ENCODE results near the gene MRPL19.

The MRPL19 gene

DNA sequence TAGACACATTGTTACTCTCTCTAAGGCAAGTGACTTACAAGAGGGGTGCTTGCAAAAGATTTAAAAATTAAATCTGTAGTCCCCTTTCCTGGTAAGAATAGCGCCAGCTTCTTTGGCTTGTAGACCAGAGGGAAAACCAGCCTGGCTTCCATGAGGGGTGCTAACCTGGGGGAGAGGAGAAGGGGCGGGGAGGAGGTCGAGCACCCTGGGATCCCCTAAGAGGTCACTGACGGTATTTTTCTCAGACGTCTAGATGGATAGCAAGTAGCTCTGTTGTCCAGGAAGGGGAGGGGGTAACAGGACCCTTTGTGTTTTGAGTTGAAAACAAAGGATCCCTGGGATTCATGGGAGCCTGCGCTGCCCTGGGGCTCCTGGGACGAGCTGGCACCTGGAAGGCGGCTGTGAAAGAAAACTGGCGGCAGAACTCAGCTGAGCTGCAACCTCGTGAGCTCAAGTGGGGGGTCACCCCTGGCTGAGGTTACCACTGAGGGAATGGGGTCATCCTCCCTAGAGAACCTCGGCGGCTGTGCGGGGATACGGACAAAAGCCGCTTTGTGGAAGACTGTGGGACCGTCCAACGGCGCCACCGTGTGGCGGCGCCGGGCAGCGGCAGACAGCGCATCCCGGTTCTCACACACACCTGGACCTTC lies 37.8 kb upstream of the MRPL19 start:
- Histone ChIP-seq H3K36me3 (ENCODE audit: insufficient read depth, low read length) (no peaks in the 10 kb centered on the region), H3K9ac (ENCODE audit: low read depth, low read length) (peak overlapping the region; percentile 52), H3K9me3 (ENCODE audit: control insufficient read depth, insufficient read depth, low read length) (no peaks in the 10 kb centered on the region), H3K4me1 (ENCODE audit: insufficient read depth, low read length) (peaks cover 18% of the 10 kb centered on the region; the same call in 1 of the 2 replicates)

DNA sequence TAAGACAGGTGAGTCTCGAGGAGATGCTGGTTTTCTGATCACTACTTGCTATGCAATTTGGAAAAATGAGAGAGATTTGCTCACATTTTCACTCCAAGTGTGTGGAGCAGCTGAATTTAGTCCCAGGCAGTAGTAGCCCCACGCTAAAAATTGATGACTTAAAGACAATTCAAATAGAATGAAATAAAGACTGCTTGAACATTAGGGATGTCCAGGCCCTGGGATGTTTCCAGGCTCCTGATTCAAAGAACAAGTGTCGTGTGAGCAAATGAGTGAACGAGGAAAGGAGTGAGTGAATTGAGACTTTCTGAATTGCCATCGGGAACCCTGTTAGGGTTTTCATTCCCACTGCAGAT lies 37.3 kb upstream of the MRPL19 start:
- no peaks in the 10 kb centered on the region for H3K36me3 ChIP-seq (ENCODE audit: insufficient read depth, low read length)
- no peaks in the 10 kb centered on the region for H3K9me3 ChIP-seq (ENCODE audit: control insufficient read depth, insufficient read depth, low read length)
- H3K9ac ChIP-seq (ENCODE audit: low read depth, low read length) = no peak overlapping the region
- H3K4me1 ChIP-seq (ENCODE audit: insufficient read depth, low read length) = peaks cover 18% of the 10 kb centered on the region; the same call in 1 of the 2 replicates

DNA sequence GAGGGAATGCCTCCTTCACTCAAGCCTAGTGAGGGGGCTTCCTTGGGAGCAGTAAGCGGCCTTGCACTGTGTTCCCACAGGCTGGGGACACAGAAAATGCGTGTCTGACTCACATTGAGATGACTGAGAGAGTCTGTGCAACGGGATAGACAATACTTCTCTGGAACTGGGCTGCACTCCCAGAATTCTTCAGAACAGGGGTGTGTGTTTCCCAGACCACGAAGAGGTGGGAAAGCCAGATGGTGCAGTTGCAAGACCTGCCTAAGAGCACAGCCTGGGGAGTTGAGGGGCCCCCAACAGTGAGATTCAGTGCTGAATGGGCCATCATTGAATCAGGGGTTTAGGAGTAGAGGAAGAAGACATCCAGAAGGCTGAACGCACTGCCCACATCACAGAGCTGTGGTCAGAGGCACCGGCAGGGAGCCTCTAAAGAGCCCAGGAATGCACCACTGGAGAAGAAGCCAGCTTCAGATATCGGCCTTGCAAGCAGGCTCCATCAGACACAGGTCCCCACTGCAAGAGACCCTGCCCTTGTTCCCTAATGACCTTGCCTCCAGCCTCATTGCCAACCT lies 36.6 kb upstream of the MRPL19 start:
- Histone ChIP-seq H3K4me1 (ENCODE audit: insufficient read depth, low read length) (peaks cover 18% of the 10 kb centered on the region; the same call in 1 of the 2 replicates), H3K36me3 (ENCODE audit: insufficient read depth, low read length) (no peaks in the 10 kb centered on the region), H3K9ac (ENCODE audit: low read depth, low read length) (no peak overlapping the region), H3K9me3 (ENCODE audit: control insufficient read depth, insufficient read depth, low read length) (no peaks in the 10 kb centered on the region)

DNA sequence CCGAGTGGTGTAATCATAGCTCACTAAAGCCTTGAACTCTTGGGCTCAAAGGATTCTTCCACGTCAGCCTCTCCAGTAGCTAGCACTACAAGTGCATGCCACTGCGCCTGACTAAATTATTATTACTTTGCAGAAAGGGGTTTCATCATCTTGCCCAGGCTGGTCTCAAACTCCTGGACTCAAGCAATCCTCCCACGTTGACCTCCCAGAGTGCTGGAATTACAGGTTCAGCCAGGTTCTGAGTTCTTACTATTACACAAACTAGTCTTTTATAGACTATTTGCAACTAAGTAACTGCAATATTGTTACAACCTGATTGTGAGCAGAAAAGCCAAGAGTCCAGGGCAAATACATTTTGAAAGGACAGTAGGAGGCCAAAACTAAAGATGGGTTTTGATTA lies 35.9 kb upstream of the MRPL19 start:
- Histone ChIP-seq H3K9ac (ENCODE audit: low read depth, low read length) (no peak overlapping the region), H3K4me1 (ENCODE audit: insufficient read depth, low read length) (peaks cover 18% of the 10 kb centered on the region; the same call in 1 of the 2 replicates), H3K36me3 (ENCODE audit: insufficient read depth, low read length) (no peaks in the 10 kb centered on the region), H3K9me3 (ENCODE audit: control insufficient read depth, insufficient read depth, low read length) (no peaks in the 10 kb centered on the region)

DNA sequence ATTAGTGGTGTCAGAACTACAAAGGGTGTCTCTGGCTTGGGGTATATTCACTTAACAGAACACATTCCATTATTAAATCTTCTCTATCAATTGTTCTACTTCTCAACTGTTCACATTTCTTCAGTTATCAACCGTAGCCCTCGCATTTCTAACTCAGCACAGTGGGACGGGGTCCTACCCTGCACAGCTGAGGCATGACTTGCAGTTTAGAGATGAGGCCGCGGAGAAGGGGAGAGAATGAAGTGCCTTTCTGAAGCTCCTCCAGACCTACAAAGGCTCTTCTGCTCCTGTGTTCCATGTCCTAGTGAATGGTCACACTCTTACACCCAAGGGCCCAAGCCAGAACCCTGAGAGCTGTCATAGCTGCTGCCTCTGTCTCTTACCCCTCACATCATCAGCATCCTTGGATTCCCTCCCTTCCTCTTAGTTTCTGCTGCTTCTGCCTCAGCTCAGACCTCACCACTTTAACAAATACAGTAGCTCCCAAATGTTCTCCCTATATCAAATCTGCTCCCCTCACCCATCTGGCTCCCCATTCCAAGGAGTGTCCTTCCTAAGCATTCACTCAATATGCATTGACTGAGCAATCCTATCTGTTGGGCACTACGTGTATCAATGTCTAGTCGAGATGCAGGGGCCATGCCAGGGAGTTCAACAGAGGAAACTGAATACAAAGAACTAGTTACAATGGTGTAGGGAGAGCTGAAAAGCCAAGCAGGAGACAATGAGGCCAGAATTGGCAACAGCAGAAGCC lies 34.3 kb upstream of the MRPL19 start:
- peaks cover 6% of the 10 kb centered on the region; the same call in 1 of the 2 replicates for H3K4me1 ChIP-seq (ENCODE audit: insufficient read depth, low read length)
- H3K9me3 ChIP-seq (ENCODE audit: control insufficient read depth, insufficient read depth, low read length) = no peaks in the 10 kb centered on the region
- no peak overlapping the region for H3K9ac ChIP-seq (ENCODE audit: low read depth, low read length)
- no peaks in the 10 kb centered on the region for H3K36me3 ChIP-seq (ENCODE audit: insufficient read depth, low read length)

DNA sequence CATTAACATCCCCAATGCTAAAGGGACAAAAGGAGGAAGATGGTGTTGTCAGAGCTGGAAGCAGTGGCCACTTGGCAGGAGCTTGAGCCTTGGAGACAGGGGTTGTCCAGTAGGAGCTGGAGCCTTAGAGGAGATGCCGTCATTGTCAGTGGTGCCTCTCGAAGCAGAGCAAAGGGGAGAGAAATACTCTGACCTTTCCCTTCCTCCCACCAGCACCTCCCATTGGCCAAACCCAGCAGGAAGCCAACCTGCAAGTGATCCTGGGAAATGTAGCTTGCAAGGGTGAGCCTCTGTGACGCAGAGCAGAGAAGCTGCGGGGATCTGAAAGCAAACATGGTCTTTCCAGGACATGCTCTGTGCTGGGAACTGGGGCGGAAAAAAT lies 33.7 kb upstream of the MRPL19 start:
- Histone ChIP-seq H3K9ac (ENCODE audit: low read depth, low read length) (no peak overlapping the region), H3K9me3 (ENCODE audit: control insufficient read depth, insufficient read depth, low read length) (no peaks in the 10 kb centered on the region), H3K4me1 (ENCODE audit: insufficient read depth, low read length) (peaks cover 6% of the 10 kb centered on the region; the same call in 1 of the 2 replicates), H3K36me3 (ENCODE audit: insufficient read depth, low read length) (no peaks in the 10 kb centered on the region)

DNA sequence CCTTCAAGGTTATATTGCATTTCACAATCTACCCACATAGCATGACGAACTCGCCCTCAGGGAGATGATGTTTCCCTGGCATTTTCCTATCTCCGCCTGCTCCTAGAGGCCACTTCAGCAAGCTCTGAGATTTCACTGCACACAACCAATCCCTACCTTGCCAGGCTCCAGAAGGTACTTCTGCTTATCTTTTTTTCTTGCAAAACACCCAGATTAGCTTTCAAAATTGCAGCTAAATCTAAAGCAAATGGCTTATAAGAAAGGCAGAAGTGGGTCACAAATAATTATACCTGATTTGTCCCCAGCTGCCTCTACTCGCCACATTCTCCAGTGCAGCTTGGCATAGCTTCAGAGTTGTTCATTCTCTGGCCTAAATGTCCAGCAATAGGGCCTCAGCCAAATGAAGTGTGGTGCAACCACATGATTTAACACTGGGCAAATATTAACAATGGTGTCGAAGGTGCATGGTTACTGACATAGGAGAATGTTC lies 32.4 kb upstream of the MRPL19 start:
- Histone ChIP-seq H3K9me3 (ENCODE audit: control insufficient read depth, insufficient read depth, low read length) (no peaks in the 10 kb centered on the region), H3K9ac (ENCODE audit: low read depth, low read length) (no peak overlapping the region), H3K4me1 (ENCODE audit: insufficient read depth, low read length) (no peaks in the 10 kb centered on the region)

DNA sequence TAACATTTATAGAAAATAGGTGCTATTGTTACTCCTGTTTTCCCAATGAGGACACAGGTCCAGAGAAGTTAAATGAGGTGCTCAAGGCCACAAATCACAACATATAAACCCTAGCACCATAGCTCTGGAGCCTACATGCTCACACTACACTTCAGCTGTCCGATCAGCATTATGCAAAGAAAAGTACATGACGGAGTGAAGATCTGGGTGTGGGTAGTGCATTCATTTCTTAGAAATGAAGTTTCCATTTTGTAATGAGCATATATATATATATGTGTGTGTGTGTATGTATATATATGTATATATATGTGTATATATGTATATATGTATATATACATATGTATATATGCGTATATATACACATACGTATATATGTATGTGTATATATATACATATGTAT lies 30.2 kb upstream of the MRPL19 start:
- Histone ChIP-seq H3K4me1 (ENCODE audit: insufficient read depth, low read length) (no peaks in the 10 kb centered on the region), H3K9me3 (ENCODE audit: control insufficient read depth, insufficient read depth, low read length) (no peaks in the 10 kb centered on the region), H3K9ac (ENCODE audit: low read depth, low read length) (no peak overlapping the region), H3K36me3 (ENCODE audit: insufficient read depth, low read length) (no peaks in the 10 kb centered on the region)

More for the DNA sequence above, 32.4 kb upstream of the MRPL19 start:
- H3K36me3 ChIP-seq (ENCODE audit: insufficient read depth, low read length) = no peaks in the 10 kb centered on the region

DNA sequence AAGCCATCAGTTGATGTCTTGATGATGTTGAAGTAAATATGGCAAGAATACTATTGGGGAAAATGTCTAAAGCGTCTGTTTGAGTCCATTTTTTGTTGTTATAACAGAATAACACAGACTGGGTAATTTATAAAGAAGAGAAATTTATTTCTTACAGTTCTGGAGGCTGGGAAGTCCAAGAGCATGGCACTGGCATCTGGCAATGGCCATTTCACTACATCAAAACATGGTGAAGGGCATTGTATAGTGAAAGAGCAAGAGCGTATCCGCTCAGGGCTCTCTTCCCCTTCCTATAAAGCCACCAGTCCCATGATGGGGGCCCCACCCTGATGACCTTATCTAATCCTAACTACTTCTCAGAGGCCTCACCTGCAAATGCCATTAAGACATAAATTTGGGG lies 29.6 kb upstream of the MRPL19 start:
- Histone ChIP-seq H3K9me3 (ENCODE audit: control insufficient read depth, insufficient read depth, low read length) (no peaks in the 10 kb centered on the region), H3K4me1 (ENCODE audit: insufficient read depth, low read length) (no peaks in the 10 kb centered on the region), H3K9ac (ENCODE audit: low read depth, low read length) (no peak overlapping the region), H3K36me3 (ENCODE audit: insufficient read depth, low read length) (no peaks in the 10 kb centered on the region)

DNA sequence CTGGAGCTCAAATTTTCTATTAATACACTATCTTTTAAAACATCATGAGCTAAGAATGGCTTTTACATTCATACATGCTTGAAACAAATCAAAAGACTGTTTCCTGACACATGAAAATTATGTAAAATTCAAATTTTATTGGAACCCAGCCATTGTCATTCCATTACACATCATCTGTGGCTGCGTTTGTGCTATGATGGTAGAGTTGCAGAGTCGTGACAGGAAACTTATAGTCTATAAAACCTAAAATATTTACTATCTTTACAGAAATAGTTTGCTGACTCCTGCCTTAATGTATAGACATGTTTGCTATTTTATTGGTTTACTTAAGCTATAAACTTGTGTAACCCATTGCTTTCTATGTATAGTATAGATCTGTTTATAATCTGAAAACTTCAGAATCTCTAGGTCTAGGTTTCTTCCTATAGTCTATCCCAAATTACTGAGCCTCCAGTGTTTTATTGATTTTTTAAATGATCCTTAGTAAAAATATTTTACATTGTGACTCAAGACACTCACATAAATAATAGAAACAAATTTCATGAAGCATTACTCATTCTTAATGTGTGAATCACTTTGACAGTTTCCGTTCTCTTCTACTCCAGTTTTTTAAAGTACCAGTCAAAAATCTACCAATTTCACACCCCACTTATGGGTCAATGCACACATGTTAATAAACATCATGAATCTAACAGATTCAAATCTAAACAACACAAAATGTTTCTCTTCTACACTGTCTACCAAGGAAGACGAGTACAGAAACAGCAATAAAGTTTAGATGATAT lies 26.4 kb upstream of the MRPL19 start:
- H3K9ac ChIP-seq (ENCODE audit: low read depth, low read length) = no peak overlapping the region
- H3K36me3 ChIP-seq (ENCODE audit: insufficient read depth, low read length) = no peaks in the 10 kb centered on the region
- no peaks in the 10 kb centered on the region for H3K9me3 ChIP-seq (ENCODE audit: control insufficient read depth, insufficient read depth, low read length)
- H3K4me1 ChIP-seq (ENCODE audit: insufficient read depth, low read length) = no peaks in the 10 kb centered on the region

DNA sequence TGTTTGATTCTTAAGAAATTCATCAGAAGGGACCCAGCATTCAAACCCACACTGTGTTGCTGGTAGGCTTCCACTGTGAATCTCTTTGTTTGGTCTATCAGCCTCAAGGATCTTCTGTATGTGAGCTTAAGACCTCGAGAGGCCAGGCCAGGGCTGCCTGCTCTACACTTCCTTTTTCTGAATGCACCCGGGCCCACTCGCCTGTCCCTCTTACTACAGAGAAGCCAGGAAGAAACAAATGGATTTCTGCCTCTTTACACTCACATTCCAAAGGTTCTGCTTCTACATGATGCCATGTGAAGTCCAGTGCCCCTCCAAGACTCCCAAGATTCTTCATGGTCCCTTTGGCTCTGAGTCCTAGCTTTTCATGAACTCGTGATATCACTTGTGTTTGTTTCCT lies 25.4 kb upstream of the MRPL19 start:
- Histone ChIP-seq H3K9ac (ENCODE audit: low read depth, low read length) (no peak overlapping the region), H3K4me1 (ENCODE audit: insufficient read depth, low read length) (no peaks in the 10 kb centered on the region), H3K9me3 (ENCODE audit: control insufficient read depth, insufficient read depth, low read length) (no peaks in the 10 kb centered on the region), H3K36me3 (ENCODE audit: insufficient read depth, low read length) (no peaks in the 10 kb centered on the region)

DNA sequence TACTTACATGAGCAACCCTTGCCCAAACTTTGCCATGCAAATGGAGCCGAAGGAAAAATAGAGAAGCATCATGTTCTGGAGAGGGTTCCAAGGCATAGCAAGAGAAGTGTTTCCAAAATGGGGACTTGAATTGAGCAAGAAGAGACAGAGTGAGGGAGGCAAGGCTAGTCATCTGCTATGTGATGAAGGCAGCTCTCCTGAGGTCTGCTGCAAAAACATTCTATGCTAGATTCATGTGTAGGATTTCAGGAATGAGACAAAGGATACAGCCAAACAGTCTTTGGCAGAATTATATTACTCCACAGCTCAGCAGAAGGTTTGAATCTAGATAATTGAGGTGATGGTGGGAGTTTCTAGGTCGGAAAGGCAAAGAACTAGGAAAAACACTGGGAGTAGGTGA lies 24.1 kb upstream of the MRPL19 start:
- Histone ChIP-seq H3K4me1 (ENCODE audit: insufficient read depth, low read length) (no peaks in the 10 kb centered on the region), H3K9me3 (ENCODE audit: control insufficient read depth, insufficient read depth, low read length) (no peaks in the 10 kb centered on the region), H3K36me3 (ENCODE audit: insufficient read depth, low read length) (no peaks in the 10 kb centered on the region), H3K9ac (ENCODE audit: low read depth, low read length) (no peak overlapping the region)

DNA sequence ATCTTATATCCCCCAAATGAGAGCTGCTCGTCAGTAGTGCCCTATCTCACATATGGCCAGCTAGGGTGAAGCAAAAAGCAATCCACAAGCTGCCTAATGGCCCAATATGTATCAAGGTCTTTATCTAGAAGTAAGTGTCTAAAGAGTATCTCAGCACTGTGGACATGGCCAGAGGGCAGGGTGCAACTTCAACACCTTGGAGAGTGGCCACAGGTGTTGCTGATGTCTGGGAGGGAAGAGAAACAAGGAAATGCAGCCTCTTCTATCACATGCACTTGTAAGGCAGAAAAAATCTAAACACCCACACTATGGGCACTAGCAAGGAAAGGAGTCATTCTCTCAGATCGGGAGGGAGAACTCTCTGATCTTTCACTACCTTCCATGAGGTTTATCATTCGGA lies 23.7 kb upstream of the MRPL19 start:
- H3K36me3 ChIP-seq (ENCODE audit: insufficient read depth, low read length) = no peaks in the 10 kb centered on the region
- no peak overlapping the region for H3K9ac ChIP-seq (ENCODE audit: low read depth, low read length)
- no peaks in the 10 kb centered on the region for H3K4me1 ChIP-seq (ENCODE audit: insufficient read depth, low read length)
- H3K9me3 ChIP-seq (ENCODE audit: control insufficient read depth, insufficient read depth, low read length) = no peaks in the 10 kb centered on the region

DNA sequence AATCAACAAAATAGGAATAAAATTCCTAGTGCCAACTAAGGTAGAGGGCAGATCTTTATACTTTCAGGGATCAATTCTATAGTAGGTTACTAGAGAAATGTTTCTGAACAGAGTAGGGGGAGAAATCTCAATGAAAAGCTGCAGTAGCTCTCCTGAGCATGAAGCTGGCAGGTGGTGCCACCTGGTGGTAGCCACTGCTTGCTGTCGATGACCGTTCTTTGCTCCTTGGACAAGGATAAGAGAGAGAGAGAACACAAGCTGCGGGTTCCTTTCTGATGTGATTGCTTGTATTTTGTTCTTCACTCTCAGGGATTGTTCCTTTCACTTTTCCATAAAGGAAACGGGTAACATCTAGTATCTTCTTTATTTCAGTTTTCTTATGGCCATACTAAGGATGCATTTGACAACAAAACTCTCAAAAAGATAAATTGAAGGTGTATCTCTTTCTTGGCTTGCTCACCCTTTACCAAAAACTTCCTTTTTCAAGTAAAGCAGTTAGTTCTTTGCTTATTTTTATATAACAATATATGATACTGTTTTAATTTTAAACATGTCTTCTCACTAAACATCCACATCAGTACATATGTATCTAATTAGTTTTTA lies 18.6 kb upstream of the MRPL19 start:
- Histone ChIP-seq H3K4me1 (ENCODE audit: insufficient read depth, low read length) (no peaks in the 10 kb centered on the region), H3K9ac (ENCODE audit: low read depth, low read length) (no peak overlapping the region), H3K36me3 (ENCODE audit: insufficient read depth, low read length) (no peaks in the 10 kb centered on the region), H3K9me3 (ENCODE audit: control insufficient read depth, insufficient read depth, low read length) (no peaks in the 10 kb centered on the region)

Data from ES-I3 (cell line).